NCI-H1694 (cell line): Measurements from ENCODE around the gene MBD3L4.
A peak's percentile ranks its signal among the peaks of the same experiment; 100 is the strongest.
"Not testable (repeated sequence)": the region's sequence is repeated elsewhere in the genome, so short reads cannot be mapped to it uniquely, and the experiment has no call there.

Source experiments
- DNase-seq: peaks from one replicate; lab custom pipeline; 2025; lab: John Stamatoyannopoulos, UW

The MBD3L4 gene

DNA sequence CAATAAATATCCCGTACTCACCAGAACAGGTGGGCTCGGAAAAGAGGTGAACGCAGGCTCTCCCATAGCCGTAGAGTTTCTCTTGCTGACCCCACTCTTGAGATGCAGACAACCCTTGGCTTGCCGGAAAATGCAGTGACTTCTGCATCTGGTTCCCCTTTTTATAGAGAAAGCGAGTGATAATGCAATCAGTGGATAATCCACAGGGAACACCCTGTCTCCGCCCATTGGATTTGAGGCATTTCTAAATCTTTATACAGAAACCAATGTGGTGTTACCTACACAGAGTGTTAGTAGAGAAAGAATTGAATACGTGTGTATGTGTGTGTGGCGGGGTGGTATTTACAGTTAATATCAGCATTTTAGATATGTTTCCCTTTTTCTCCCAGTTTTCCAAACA, at the start of gene MBD3L4:
TSS of gene MBD3L4 (minus strand) at position 101 of the 400 bp plus-strand sequence. CDS start at position 66, 35 bp downstream.
- DNase-seq = not testable (repeated sequence)

DNA sequence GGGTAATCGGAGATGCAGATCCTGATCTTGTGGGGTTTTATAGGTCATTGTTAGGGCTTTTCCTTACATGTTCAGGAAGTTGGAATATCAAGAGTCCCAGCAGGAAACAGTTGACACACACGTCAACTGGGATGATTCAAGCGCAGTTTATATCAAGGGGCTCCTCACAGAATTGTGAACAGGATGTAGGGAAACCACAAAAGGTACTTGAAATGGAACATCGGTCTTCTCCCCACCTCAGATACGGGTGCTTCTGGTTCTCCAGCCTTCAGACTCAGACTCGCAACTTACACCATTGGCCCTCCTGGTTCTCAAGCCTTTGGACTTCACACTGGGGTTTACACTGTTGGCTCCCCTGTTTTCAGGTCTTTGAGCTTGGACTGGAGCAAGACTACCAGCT, 49.0 kb upstream of the MBD3L4 start:
- no peak for DNase-seq

- DNase-seq = no peak
Observed at GRCh38 chr19:7083076-7083956, 43.3 kb upstream of the MBD3L4 start.

DNA sequence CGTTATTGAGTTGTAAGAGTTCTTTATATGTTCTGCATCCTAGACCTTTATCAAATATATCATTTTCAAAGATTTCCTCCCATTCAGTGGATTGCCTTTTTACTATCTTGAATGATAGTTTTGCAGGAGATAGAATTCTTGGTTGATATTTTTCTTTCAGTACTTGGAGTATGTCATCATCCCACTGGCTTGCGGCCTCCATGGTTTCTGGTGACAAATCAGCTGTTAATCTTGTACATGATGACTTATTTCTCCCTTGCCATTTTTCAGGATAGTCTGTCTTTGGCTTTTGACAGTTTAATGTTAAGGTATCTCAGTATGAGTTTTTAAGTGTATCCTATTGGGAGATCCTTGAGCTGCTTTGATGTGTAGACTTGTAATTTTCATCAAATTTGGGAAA, 38.0 kb upstream of the MBD3L4 start:
- no peak for DNase-seq

GRCh38 chr19:7076151-7076550, 36.2 kb upstream of the MBD3L4 start:
- no peak for DNase-seq

- no peak for DNase-seq
Observed at GRCh38 chr19:7074705-7075282, 34.8 kb upstream of the MBD3L4 start.

- DNase-seq = no peak
Observed at GRCh38 chr19:7072541-7072940, 32.6 kb upstream of the MBD3L4 start.

- no peak for DNase-seq
Observed at GRCh38 chr19:7069904-7070226, 29.9 kb upstream of the MBD3L4 start.

GRCh38 chr19:7069042-7069903, 29.3 kb upstream of the MBD3L4 start, which contains the start of gene ZNF557:
ZNF557 (plus strand) TSS chr19:7069703; CDS start chr19:7075075, 5,372 bp downstream.
- DNase-seq = peak; percentile 82

DNA sequence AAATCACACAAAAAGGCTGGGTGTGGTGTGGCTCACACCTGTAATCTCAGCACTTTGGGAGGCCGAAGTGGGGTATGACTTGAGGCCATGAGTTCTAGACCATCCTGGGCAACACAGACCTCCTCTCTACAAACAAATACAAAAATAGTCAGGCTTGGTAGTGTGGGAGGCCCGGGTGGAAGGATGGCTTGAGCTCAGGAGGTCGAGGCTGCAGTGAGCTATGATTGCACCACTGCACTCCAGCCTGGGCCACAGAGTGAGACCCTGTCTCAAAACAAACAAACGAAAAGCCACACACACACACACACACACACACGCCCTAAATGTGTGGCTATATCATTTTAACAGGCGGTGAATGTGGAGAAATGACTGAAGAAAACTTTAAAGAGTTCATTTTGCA, 28.6 kb upstream of the MBD3L4 start:
- no peak for DNase-seq

DNA sequence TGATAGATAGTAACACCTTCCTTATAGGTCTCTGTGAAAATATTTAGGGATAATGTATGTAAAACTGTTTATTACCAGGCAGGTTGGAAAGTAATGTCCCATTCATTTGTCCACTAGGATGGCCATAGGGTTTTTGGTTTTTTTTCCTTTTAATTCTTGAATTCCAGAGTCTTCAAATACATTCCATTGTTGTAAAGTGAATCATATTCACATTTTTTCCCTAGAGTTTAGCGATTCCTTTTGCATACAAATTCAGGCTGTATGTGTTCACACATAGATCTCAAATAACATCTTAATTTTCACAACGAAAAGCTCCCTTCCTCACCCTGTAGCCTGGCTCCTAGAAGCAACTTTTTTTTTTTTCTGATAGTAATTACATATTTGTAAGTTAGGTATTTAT, 27.7 kb upstream of the MBD3L4 start:
- no peak for DNase-seq

GRCh38 chr19:7067122-7067521, 27.1 kb upstream of the MBD3L4 start:
- DNase-seq = not testable (repeated sequence)

- no peak for DNase-seq
Observed at GRCh38 chr19:7063764-7064418, 23.9 kb upstream of the MBD3L4 start.

DNA sequence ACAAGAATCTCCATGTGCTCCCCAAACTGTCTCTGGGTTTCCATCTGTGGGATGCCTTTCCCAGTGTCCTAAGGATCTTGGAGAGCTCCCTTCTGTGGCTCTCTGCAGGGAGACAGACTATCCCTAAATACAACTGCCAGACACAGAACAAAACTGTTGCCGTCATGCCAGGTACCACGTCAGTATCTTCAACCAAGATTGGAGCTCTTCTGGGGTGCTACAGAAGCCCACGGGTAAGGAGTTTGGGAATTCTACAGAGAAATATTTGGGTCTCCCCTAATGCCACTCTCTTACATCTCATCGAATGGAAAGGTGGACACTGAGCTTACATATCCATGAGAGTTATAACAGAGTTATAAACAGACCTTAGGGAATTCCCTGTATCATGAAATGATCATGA, 23.4 kb upstream of the MBD3L4 start:
- DNase-seq = no peak

GRCh38 chr19:7059977-7060376, 20.0 kb upstream of the MBD3L4 start:
- not testable (repeated sequence) for DNase-seq

DNA sequence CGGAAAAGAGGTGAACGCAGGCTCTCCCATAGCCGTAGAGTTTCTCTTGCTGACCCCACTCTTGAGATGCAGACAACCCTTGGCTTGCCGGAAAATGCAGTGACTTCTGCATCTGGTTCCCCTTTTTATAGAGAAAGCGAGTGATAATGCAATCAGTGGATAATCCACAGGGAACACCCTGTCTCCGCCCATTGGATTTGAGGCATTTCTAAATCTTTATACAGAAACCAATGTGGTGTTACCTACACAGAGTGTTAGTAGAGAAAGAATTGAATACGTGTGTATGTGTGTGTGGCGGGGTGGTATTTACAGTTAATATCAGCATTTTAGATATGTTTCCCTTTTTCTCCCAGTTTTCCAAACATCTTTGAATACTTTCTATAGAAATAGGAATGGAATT, 18.6 kb upstream of the MBD3L4 start, which contains the start of gene MBD3L3:
TSS of gene MBD3L3 (minus strand) at position 101 of the 400 bp plus-strand sequence. CDS start at position 30, 71 bp downstream.
- not testable (repeated sequence) for DNase-seq

DNA sequence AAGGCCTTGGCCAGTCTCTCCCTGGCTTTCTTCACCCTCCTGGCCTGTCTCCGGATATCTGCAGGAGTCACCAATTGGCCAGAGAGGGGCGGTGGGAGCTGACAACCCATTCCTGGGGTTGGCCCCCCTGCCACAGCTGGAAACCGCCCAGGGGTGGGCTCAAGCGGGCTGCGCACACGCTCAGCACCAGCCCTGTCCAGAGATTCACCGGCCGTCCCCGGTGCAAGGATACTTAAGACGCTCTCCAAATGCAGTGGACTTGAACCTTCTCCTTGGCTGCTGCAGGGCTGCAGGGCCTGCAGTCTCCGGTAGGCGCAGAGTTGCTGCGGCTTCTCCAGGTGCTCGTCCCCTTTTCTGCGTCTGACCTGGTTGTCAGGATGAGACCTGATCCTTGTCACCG, 16.4 kb upstream of the MBD3L4 start:
- DNase-seq = not testable (repeated sequence)

GRCh38 chr19:7055679-7056078, 15.7 kb upstream of the MBD3L4 start:
- not testable (repeated sequence) for DNase-seq

DNA sequence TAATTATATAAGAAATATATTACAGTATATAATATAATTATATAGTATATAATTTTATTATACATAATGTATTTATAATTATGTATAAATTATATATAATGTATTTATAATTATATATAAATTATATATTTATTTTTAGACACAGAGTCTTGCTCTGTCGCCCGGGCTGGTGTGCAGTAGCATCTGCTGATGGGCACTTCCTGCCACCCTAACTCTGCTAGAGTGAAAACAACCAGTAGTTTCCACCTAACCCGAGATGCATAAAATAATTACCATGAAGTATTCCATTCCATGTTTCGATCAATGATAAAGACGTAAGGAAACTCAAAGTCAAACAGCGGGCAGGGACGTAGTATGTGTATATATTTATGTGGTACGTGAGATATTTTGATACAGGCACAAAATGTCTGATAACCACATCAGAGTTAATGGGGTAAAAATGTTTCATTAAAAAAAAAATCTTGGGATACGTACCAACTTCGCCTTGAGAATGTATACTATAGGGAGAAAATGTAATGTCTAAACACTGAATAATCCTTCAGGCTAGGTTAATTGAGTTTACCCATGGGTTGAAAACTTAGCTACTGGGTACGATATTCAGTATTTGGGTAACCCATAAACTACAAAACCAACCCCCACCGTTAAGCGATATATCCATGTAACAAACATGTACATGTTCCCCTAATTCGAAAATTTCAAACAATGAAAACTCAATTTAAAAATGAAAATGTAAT, 14.8 kb upstream of the MBD3L4 start:
- not testable (repeated sequence) for DNase-seq

- DNase-seq = not testable (repeated sequence)
Observed at GRCh38 chr19:7052896-7053295, 12.9 kb upstream of the MBD3L4 start.

DNA sequence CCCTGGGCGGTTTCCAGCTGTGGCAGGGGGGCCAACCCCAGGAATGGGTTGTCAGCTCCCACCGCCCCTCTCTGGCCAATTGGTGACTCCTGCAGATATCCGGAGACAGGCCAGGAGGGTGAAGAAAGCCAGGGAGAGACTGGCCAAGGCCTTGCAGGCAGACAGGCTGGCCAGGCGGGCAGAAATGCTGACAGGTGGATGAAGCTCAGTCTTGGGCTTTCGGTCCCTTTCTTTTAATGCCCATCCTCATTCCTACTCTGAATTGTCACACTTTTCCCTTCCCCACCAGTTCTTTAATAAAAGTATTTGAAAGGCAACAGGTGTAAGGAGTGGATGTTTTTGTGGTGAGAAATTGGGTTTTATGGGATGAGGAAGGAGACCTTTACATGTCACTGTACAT, 11.4 kb upstream of the MBD3L4 start:
- not testable (repeated sequence) for DNase-seq
